ENCODE data around the gene MDP1. TPM values are rescaled to one million over a fixed set of nuclear protein-coding genes. Genes with fewer than 3 reads are reported as not detected.

Gene MDP1
- total RNA-seq, 2 experiments from 2014 or later: 23.2 to 26.6 TPM

- H3K4me3 ChIP-seq (ENCODE audit: low read depth, low read length, poor library complexity, severe bottlenecking): no peak overlapping the region
- TF ChIP-seq CTCF (conservative IDR thresholded peaks at IDR 0.05; ENCODE audit: low read length) (no peak), EZH2phosphoT487 (IDR thresholded peaks at IDR 0.05; ENCODE audit: borderline replicate concordance, low read depth, low read length) (no peak)
- no peak overlapping the region for H2AFZ ChIP-seq (ENCODE audit: low read length)
- H3K9me3 ChIP-seq (ENCODE audit: low read length): no peaks in the 10 kb centered on the region
- DNase-seq (ENCODE audit: low spot score): no peak
- no peaks in the 10 kb centered on the region for H3K79me2 ChIP-seq (ENCODE audit: insufficient read depth, low read depth, low read length)
- intact Hi-C loops (cut with micrococcal nuclease; ENCODE audit: unreplicated experiment): no loop called here
- ChIA-PET POLR2A (interaction anchor here (0.6 kb wide), 1 partner anchor 21 kb away, joined by 3 read pairs; no protein-coding TSS in a partner anchor), CTCF (ENCODE audit: unreplicated experiment) (no interaction called here)
- no TSS peak for BruUV-seq (replicated peaks)
- H4K20me1 ChIP-seq (ENCODE audit: insufficient read depth, low read length): no peaks in the 10 kb centered on the region
- no peaks in the 10 kb centered on the region for H3K4me1 ChIP-seq (ENCODE audit: insufficient read depth, low read length, poor library complexity, severe bottlenecking)
- H3K27ac ChIP-seq (ENCODE audit: low read depth, low read length, poor library complexity, severe bottlenecking): no peak overlapping the region
- no peaks in the 10 kb centered on the region for H3K36me3 ChIP-seq (ENCODE audit: insufficient read depth, low read length)
- no peak overlapping the region for H3K4me2 ChIP-seq (ENCODE audit: low read length)
- no peaks in the 10 kb centered on the region for H3K9me2 ChIP-seq (ENCODE audit: insufficient read depth, low read length)
These were observed 36.6 kb upstream of the MDP1 start for GRCh38 chr14:24252289-24253124.

GRCh38 chr14:24251880-24252288, 36.0 kb upstream of the MDP1 start:
- no peaks in the 10 kb centered on the region for H3K9me3 ChIP-seq (ENCODE audit: low read length)
- H2AFZ ChIP-seq (ENCODE audit: low read length): no peak overlapping the region
- no peak overlapping the region for H3K27ac ChIP-seq (ENCODE audit: low read depth, low read length, poor library complexity, severe bottlenecking)
- no peak for DNase-seq (ENCODE audit: low spot score)
- H3K4me2 ChIP-seq (ENCODE audit: low read length): no peak overlapping the region
- H3K36me3 ChIP-seq (ENCODE audit: insufficient read depth, low read length): no peaks in the 10 kb centered on the region
- no TSS peak for BruUV-seq (replicated peaks)
- H3K9me2 ChIP-seq (ENCODE audit: insufficient read depth, low read length): no peaks in the 10 kb centered on the region
- no peak overlapping the region for H3K4me3 ChIP-seq (ENCODE audit: low read depth, low read length, poor library complexity, severe bottlenecking)
- peaks cover 3% of the 10 kb centered on the region for H3K4me1 ChIP-seq (ENCODE audit: insufficient read depth, low read length, poor library complexity, severe bottlenecking)
- intact Hi-C loops (cut with micrococcal nuclease; ENCODE audit: unreplicated experiment): no loop called here
- H3K79me2 ChIP-seq (ENCODE audit: insufficient read depth, low read depth, low read length): no peaks in the 10 kb centered on the region
- no peaks in the 10 kb centered on the region for H4K20me1 ChIP-seq (ENCODE audit: insufficient read depth, low read length)
- TF ChIP-seq CTCF (conservative IDR thresholded peaks at IDR 0.05; ENCODE audit: low read length) (no peak), EZH2phosphoT487 (IDR thresholded peaks at IDR 0.05; ENCODE audit: borderline replicate concordance, low read depth, low read length) (no peak)
- ChIA-PET CTCF (ENCODE audit: unreplicated experiment) (no interaction called here), POLR2A (interaction anchor here (0.6 kb wide), 1 partner anchor 21 kb away, joined by 3 read pairs; no protein-coding TSS in a partner anchor)

- Histone ChIP-seq H4K20me1 (ENCODE audit: insufficient read depth, low read length) (no peaks in the 10 kb centered on the region), H3K79me2 (ENCODE audit: insufficient read depth, low read depth, low read length) (no peaks in the 10 kb centered on the region), H3K9me3 (ENCODE audit: low read length) (no peaks in the 10 kb centered on the region), H3K36me3 (ENCODE audit: insufficient read depth, low read length) (no peaks in the 10 kb centered on the region), H2AFZ (ENCODE audit: low read length) (no peak overlapping the region), H3K4me2 (ENCODE audit: low read length) (no peak overlapping the region), H3K27ac (ENCODE audit: low read depth, low read length, poor library complexity, severe bottlenecking) (no peak overlapping the region), H3K4me3 (ENCODE audit: low read depth, low read length, poor library complexity, severe bottlenecking) (no peak overlapping the region), H3K9me2 (ENCODE audit: insufficient read depth, low read length) (no peaks in the 10 kb centered on the region), H3K4me1 (ENCODE audit: insufficient read depth, low read length, poor library complexity, severe bottlenecking) (peaks cover 5% of the 10 kb centered on the region)
- no TSS peak for BruUV-seq (replicated peaks)
- POLR2A ChIA-PET: interaction anchor here (1.0 to 1.5 kb wide), 4 partner anchors 8 to 51 kb away, joined by 3 read pairs; partner anchors contain the start of gene TINF2
- CTCF ChIA-PET (ENCODE audit: unreplicated experiment): no interaction called here
- no peak for TF ChIP-seq CTCF (conservative IDR thresholded peaks at IDR 0.05; ENCODE audit: low read length)
- no peak for TF ChIP-seq EZH2phosphoT487 (IDR thresholded peaks at IDR 0.05; ENCODE audit: borderline replicate concordance, low read depth, low read length)
- intact Hi-C loops (cut with micrococcal nuclease; ENCODE audit: unreplicated experiment): no loop called here
- DNase-seq (ENCODE audit: low spot score): no peak
These were observed 34.5 kb upstream of the MDP1 start for GRCh38 chr14:24250354-24250753.

Data from OCI-LY7 (cell line).